SK-N-MC (cell line): Measurements from ENCODE around the gene RPLP2.

ENCODE experiments used
- DNase-seq: peaks from one replicate; pipeline ENCODE4 v3.0.0-alpha.2; 2011; ENCODE audit warnings: low read depth, low spot score
- H3K27ac ChIP-seq: fragments of 200-600 bp; sonication (generic); 2 replicates; pipeline ENCODE4 v1.5.1; 2016; ENCODE audit warnings: mixed run types
- H3K36me3 ChIP-seq: fragments of 200-600 bp; sonication (generic); 2 replicates; pipeline ENCODE4 v1.6.1; 2017; ENCODE audit warnings: antibody characterized with exemption, low read length, mixed read lengths; ENCODE audit not compliant: insufficient read depth
- H3K4me3 ChIP-seq: fragments of 200-600 bp; sonication (generic); 2 replicates; pipeline ENCODE4 v1.5.1; 2016
- H3K9ac ChIP-seq: fragments of 200-600 bp; sonication (generic); 2 replicates; pipeline ENCODE4 v1.8.0; 2017; ENCODE audit warnings: mixed run types, mixed read lengths; ENCODE audit not compliant: insufficient read length
- H3K9me3 ChIP-seq: fragments of 200-600 bp; sonication (generic); 2 replicates; pipeline ENCODE4 v1.6.1; 2017; ENCODE audit warnings: low read depth, mild to moderate bottlenecking, antibody characterized with exemption, low read length, moderate library complexity, mixed read lengths
- EZH2 ChIP-seq: fragments of 200-600 bp; sonication (generic); IDR thresholded peaks from one replicate; pipeline ENCODE4 v1.6.1; 2017; ENCODE audit warnings: antibody characterized with exemption
- FOXP2 ChIP-seq: optimal IDR thresholded peaks from 2 replicates; pipeline ENCODE3; 2011; ENCODE audit warnings: mild to moderate bottlenecking, moderate library complexity; ENCODE audit not compliant: insufficient read depth; ENCODE audit errors: extremely low read length, control extremely low read depth
- POLR2AphosphoS5 ChIP-seq: IDR thresholded peaks from 2 replicates; pipeline ENCODE4 v1.6.1; 2012; ENCODE audit warnings: mild to moderate bottlenecking, low read depth, low read length, borderline replicate concordance

RPLP2 gene

GRCh38 chr11:824292-824880 is 14.6 kb downstream of the RPLP2 start:
- no peak overlapping the region for H3K27ac ChIP-seq
- H3K9me3 ChIP-seq: no peaks in the 10 kb centered on the region
- TF ChIP-seq EZH2 (no peak), FOXP2 (no peak), POLR2AphosphoS5 (no peak)
- no peak for DNase-seq
- no peak overlapping the region for H3K4me3 ChIP-seq
- H3K9ac ChIP-seq: no peak overlapping the region
- H3K36me3 ChIP-seq: no peaks in the 10 kb centered on the region; the same call in 1 of the 2 replicates

- Histone ChIP-seq H3K9ac (no peak overlapping the region), H3K4me3 (no peak overlapping the region), H3K36me3 (no peaks in the 10 kb centered on the region; the same call in 1 of the 2 replicates), H3K9me3 (no peaks in the 10 kb centered on the region), H3K27ac (no peak overlapping the region)
- no peak for DNase-seq
- TF ChIP-seq EZH2 (no peak), FOXP2 (no peak), POLR2AphosphoS5 (no peak)
These were observed 15.2 kb downstream of the RPLP2 start for GRCh38 chr11:824942-825341.

GRCh38 chr11:825366-826226 is 15.8 kb downstream of the RPLP2 start:
- no peak for DNase-seq
- no peaks in the 10 kb centered on the region for H3K9me3 ChIP-seq
- H3K9ac ChIP-seq: no peak overlapping the region
- H3K4me3 ChIP-seq: no peak overlapping the region
- TF ChIP-seq EZH2: no peak
- TF ChIP-seq POLR2AphosphoS5: no peak
- no peak for TF ChIP-seq FOXP2
- no peaks in the 10 kb centered on the region; the same call in 1 of the 2 replicates for H3K36me3 ChIP-seq
- H3K27ac ChIP-seq: no peak overlapping the region

GRCh38 chr11:826227-826621 is 16.5 kb downstream of the RPLP2 start:
- Histone ChIP-seq H3K9ac (no peak overlapping the region), H3K27ac (no peak overlapping the region), H3K4me3 (no peak overlapping the region), H3K9me3 (no peaks in the 10 kb centered on the region), H3K36me3 (no peaks in the 10 kb centered on the region; the same call in 1 of the 2 replicates)
- no peak for TF ChIP-seq EZH2
- TF ChIP-seq POLR2AphosphoS5: no peak
- TF ChIP-seq FOXP2: no peak
- no peak for DNase-seq

- Histone ChIP-seq H3K36me3 (no peaks in the 10 kb centered on the region; the same call in 1 of the 2 replicates), H3K4me3 (peak overlapping the region; percentile 70), H3K9me3 (no peaks in the 10 kb centered on the region), H3K9ac (peak overlapping the region; percentile 32), H3K27ac (no peak overlapping the region)
- TF ChIP-seq POLR2AphosphoS5: no peak
- TF ChIP-seq FOXP2: no peak
- TF ChIP-seq EZH2: no peak
- no peak for DNase-seq
These were observed 17.0 kb downstream of the RPLP2 start for GRCh38 chr11:826836-827145.

GRCh38 chr11:827146-827896 is 17.6 kb downstream of the RPLP2 start:
- no peak for DNase-seq
- TF ChIP-seq FOXP2: no peak
- no peak for TF ChIP-seq EZH2
- TF ChIP-seq POLR2AphosphoS5: no peak
- Histone ChIP-seq H3K27ac (no peak overlapping the region), H3K4me3 (peak overlapping the region; percentile 70), H3K9ac (peak overlapping the region; percentile 32), H3K9me3 (no peaks in the 10 kb centered on the region), H3K36me3 (no peaks in the 10 kb centered on the region; the same call in 1 of the 2 replicates)

GRCh38 chr11:827897-828192 is 18.1 kb downstream of the RPLP2 start, which contains the start of gene CRACR2B:
Gene CRACR2B (plus strand): TSS chr11:827919. CDS start chr11:828608, 689 bp downstream.
- H3K4me3 ChIP-seq: peak within 1 kb of the TSS; percentile 86
- no peaks in the 10 kb centered on the region; the same call in 1 of the 2 replicates for H3K36me3 ChIP-seq
- no peak within 1 kb of the TSS for H3K27ac ChIP-seq
- no peak for DNase-seq
- no peaks in the 10 kb centered on the region for H3K9me3 ChIP-seq
- peak within 1 kb of the TSS; percentile 32 for H3K9ac ChIP-seq
- TF ChIP-seq EZH2: no peak
- no peak for TF ChIP-seq FOXP2
- no peak for TF ChIP-seq POLR2AphosphoS5
